Measurements from ENCODE around the gene PHC3.

- TF ChIP-seq POLR2A (IDR thresholded peaks at IDR 0.05) (no peak), CTCF (IDR thresholded peaks at IDR 0.05) (no peak), EP300 (IDR thresholded peaks at IDR 0.05) (no peak)
Observed at GRCh38 chr3:170154569-170155143, 26.9 kb downstream of the PHC3 start.

Data from gastroesophageal sphincter (tissue), 3 donors.